ENCODE measurements around the gene GNB1L. TPM values are rescaled to one million over a fixed set of nuclear protein-coding genes. Genes with fewer than 3 reads are reported as not detected.

Gene GNB1L
- total RNA-seq, 2 experiments from 2014 or later = 11.9 to 12.7 TPM

DNA sequence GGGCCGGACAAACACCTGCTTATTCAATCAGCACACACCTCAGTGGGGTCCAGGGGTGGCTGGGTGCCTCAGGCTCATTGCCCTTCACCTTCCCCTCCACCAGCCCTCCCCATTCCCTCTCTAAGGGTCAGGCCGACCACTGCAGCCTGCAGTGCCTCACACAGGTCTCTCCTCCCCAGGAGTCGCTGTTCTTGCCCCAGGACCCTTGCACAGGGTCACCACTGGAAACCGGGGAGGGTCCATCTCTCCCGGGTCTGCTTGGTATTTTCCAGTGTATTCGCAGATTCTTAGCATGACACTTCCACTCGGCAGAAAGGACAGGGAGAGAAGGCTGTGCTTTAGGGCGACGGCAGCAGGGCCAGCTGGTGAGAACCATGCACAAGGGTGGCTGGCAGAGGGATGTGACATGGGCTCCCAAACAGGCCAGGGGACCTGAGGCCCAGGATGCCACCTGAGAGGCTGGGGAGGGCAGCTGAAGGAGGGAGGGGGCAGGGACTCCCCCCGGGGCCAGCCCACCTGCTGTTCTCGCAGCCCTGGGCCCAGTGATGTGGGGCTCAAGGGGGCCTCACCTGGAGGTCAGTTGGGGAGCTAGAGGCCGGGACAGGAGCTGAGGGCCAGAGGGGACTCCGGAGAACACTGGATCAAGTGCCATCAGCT lies 110.2 kb downstream of the GNB1L start:
- Mint-ChIP-seq H3K27me3 (no peaks in the 10 kb centered on the region), H3K27ac (no peak overlapping the region), H3K9me3 (no peaks in the 10 kb centered on the region), H3K4me1 (no peaks in the 10 kb centered on the region), H3K36me3 (no peaks in the 10 kb centered on the region), H3K4me3 (no peak overlapping the region)
- ATAC-seq (ENCODE audit: low read depth) = no peak
- no peak for DNase-seq
- POLR2A ChIA-PET = no interaction called here

DNA sequence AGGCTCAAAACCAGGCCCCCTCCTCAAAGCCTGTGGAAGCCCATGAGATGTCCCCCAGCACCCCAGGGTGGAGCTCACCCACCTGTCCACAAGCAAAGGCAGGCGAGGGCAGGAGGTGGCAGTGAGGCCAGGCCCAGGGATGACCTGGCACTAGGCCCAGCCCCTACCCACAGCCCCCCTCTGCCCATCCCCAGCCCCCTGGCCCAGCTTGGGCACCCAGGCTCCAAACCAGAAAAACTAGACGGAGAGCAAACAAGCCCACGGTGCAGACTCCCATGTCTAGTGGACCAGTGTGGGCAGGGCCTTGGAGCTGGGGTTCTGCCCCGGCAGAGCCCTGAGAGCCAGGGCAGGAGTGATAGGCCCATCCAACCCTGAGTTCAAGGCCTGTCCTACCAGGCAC lies 111.0 kb downstream of the GNB1L start:
- POLR2A ChIA-PET = no interaction called here
- Mint-ChIP-seq H3K27ac (no peak overlapping the region), H3K4me3 (no peak overlapping the region), H3K36me3 (no peaks in the 10 kb centered on the region), H3K4me1 (no peaks in the 10 kb centered on the region), H3K9me3 (no peaks in the 10 kb centered on the region), H3K27me3 (no peaks in the 10 kb centered on the region)
- DNase-seq (no peak), ATAC-seq (ENCODE audit: low read depth) (no peak)

DNA sequence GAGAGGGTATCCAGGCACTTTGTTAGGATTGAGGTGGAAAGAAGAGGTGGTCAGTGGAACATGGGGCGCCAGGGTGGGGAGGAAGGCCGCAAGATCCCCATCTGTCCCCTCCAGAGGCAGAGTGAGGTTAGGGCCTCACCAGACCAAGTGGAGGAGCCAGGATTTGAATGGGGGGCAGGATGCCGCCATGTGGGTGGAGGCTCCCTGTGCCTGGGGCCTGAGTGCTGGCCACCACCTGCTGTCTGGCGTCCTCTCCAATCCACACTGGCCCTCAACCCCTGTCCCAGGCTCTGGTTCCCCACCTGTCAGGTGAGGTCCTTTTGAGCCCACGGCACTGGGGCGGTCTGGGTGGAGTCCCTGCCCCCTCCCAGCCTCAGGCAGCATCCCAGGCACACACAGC lies 111.6 kb downstream of the GNB1L start:
- DNase-seq (no peak), ATAC-seq (ENCODE audit: low read depth) (no peak)
- POLR2A ChIA-PET = no interaction called here

DNA sequence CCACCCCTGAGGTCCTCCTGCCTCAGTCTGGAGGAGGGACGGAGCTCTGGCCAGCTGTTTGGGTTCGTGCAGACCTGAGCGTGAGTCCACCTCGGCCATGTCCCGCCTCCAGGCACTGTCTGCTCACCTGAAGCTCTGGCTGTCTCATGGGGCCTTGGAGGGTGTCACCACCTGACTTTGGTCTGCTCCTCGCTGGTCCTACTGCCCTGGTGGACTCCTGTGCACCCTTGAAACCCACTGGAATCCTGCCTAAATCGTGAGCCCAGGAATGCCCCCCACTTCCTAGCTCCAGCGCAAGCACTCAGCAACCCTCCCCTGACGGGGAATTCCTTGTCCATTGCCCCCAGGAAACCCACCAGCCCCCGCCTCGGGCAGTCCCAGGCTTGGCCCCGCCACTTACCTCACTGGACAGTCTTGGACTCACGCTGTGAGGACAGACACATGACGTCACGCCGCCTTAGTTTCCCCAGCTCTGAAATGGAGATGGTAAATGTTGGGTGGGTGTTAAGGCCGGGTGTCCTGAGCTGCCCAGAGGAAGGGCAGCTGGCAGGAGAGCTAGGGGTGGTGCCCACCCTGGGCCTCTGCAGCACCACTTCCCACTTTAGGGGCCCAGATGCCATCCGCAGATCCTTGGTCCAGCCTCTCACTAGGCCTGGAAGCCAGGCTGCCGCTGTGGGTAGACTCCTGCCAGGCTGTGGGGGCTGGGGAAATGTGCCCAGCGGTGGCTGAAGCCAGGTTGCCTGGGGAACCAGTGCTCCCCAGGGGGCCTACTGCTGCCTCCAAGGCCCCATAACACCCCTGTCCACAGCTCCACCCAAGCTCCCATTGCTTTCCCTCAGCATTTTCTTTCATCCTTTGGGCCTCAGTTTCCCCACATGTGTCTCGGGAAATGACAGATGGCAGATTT lies 112.3 kb downstream of the GNB1L start:
- ATAC-seq (ENCODE audit: low read depth) = no peak
- no peak for DNase-seq
- no peaks in the 10 kb centered on the region for H3K4me1 Mint-ChIP-seq
- no peak overlapping the region for H3K4me3 Mint-ChIP-seq
- no peaks in the 10 kb centered on the region for H3K27me3 Mint-ChIP-seq
- POLR2A ChIA-PET = no interaction called here
- no peak overlapping the region for H3K27ac Mint-ChIP-seq
- H3K36me3 Mint-ChIP-seq = no peaks in the 10 kb centered on the region
- H3K9me3 Mint-ChIP-seq = no peaks in the 10 kb centered on the region

More for the DNA sequence above, 111.6 kb downstream of the GNB1L start:
- H3K9me3 Mint-ChIP-seq = no peaks in the 10 kb centered on the region
- H3K36me3 Mint-ChIP-seq = no peaks in the 10 kb centered on the region
- no peaks in the 10 kb centered on the region for H3K4me1 Mint-ChIP-seq
- no peak overlapping the region for H3K4me3 Mint-ChIP-seq
- no peak overlapping the region for H3K27ac Mint-ChIP-seq
- no peaks in the 10 kb centered on the region for H3K27me3 Mint-ChIP-seq

DNA sequence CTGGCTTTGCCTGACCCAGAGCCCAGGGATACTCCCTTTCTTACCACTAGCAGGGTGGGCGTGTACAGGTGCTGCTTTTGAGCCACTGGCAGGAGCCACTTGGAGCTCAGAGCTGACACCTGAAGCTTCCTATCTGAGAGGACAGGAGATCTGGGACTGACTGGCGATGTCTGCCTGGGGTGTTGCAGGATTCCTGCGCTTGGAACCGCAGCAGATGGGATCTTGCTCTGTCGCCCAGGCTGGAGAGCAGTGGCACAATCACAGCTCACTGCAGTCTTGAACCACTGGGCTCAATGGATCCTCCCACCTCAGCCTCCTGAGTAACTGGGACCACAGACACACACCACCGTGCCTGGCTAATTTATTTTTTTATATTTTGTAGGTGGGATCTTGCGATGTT lies 113.6 kb downstream of the GNB1L start:
- no peak for ATAC-seq (ENCODE audit: low read depth)
- no peaks in the 10 kb centered on the region for H3K36me3 Mint-ChIP-seq
- no peaks in the 10 kb centered on the region for H3K9me3 Mint-ChIP-seq
- H3K4me3 Mint-ChIP-seq = no peak overlapping the region
- DNase-seq = no peak
- H3K27me3 Mint-ChIP-seq = no peaks in the 10 kb centered on the region
- no peak overlapping the region for H3K27ac Mint-ChIP-seq
- H3K4me1 Mint-ChIP-seq = no peaks in the 10 kb centered on the region
- POLR2A ChIA-PET = no interaction called here

DNA sequence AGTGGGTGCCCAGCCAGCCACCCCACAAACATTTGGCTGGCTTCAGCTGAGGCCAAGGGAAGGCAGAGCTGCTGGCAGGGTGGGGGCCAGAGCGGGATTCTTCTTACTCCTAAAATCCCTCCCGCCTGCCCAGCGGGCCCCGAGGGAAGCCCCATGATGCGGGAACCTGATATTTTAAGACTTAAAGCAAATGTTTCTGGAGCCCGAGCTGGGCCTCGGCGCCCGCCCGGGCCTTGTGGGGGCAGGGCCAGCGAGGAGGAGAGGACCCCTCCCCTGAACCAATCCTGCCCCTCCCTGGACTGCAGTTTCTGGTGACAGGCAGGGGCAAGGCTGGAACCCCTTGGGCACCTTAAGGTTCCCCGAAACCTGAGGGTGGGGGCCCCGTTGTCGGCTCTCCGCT lies 114.1 kb downstream of the GNB1L start:
- H3K36me3 Mint-ChIP-seq = no peaks in the 10 kb centered on the region
- no peak overlapping the region for H3K27ac Mint-ChIP-seq
- H3K4me3 Mint-ChIP-seq = no peak overlapping the region
- no peaks in the 10 kb centered on the region for H3K27me3 Mint-ChIP-seq
- DNase-seq = no peak
- no peak for ATAC-seq (ENCODE audit: low read depth)
- POLR2A ChIA-PET = no interaction called here
- H3K9me3 Mint-ChIP-seq = no peaks in the 10 kb centered on the region
- H3K4me1 Mint-ChIP-seq = no peaks in the 10 kb centered on the region

DNA sequence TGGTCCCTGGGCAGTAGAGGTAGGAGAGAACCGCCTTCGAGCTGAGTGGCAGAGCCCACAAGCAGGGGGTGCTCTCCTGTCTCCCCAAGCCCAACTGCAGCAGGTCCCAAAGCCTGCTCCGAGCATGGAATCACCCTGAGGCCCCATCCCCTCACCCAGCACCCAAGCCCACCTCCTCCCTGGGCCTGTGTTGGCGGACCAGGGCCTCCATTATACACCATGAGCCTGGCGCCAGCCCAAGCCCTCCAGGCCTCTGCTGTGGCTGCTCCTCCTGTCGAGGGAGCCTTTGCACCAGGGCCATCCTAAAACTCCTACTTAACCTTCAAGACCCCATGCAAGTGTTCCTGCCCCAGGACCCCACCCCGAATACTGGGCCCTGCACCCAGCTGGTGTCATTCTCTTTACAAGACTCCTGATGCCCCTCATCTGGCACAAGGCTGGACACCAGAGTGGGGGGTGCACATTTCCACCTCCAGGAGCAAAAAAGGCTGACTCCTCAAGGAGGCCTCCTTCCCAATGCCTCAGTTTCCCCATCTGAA lies 114.7 kb downstream of the GNB1L start:
- Mint-ChIP-seq H3K27me3 (no peaks in the 10 kb centered on the region), H3K4me1 (no peaks in the 10 kb centered on the region), H3K27ac (no peak overlapping the region), H3K36me3 (no peaks in the 10 kb centered on the region), H3K9me3 (no peaks in the 10 kb centered on the region), H3K4me3 (no peak overlapping the region)
- ATAC-seq (ENCODE audit: low read depth) (no peak), DNase-seq (no peak)
- POLR2A ChIA-PET = no interaction called here

DNA sequence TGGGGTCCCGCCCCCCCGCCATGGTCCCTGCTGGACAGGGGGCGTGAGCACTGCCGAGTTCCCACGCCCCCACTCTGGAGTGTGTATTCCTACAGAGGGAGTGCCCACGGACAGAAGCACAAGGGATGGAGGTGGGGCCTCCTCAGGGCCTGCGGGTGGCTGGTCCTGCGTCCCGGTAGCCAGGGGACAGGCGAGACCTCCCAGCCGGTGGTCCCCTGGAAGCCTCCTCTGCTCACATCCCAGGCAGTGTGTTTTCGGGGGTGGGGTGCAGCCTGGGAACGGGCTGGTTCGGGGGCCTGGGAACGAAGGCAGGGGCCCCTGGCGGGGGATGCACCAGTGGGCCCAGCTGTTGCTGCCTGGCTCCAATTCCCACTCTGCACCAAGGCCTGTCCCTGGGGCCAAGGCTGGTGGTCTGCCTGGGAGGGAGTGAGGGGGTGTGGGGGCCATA lies 115.2 kb downstream of the GNB1L start:
- no peaks in the 10 kb centered on the region for H3K36me3 Mint-ChIP-seq
- no peak overlapping the region for H3K4me3 Mint-ChIP-seq
- no peak overlapping the region for H3K27ac Mint-ChIP-seq
- ATAC-seq (ENCODE audit: low read depth) (no peak), DNase-seq (no peak)
- no peaks in the 10 kb centered on the region for H3K27me3 Mint-ChIP-seq
- POLR2A ChIA-PET = no interaction called here
- no peaks in the 10 kb centered on the region for H3K4me1 Mint-ChIP-seq
- no peaks in the 10 kb centered on the region for H3K9me3 Mint-ChIP-seq

DNA sequence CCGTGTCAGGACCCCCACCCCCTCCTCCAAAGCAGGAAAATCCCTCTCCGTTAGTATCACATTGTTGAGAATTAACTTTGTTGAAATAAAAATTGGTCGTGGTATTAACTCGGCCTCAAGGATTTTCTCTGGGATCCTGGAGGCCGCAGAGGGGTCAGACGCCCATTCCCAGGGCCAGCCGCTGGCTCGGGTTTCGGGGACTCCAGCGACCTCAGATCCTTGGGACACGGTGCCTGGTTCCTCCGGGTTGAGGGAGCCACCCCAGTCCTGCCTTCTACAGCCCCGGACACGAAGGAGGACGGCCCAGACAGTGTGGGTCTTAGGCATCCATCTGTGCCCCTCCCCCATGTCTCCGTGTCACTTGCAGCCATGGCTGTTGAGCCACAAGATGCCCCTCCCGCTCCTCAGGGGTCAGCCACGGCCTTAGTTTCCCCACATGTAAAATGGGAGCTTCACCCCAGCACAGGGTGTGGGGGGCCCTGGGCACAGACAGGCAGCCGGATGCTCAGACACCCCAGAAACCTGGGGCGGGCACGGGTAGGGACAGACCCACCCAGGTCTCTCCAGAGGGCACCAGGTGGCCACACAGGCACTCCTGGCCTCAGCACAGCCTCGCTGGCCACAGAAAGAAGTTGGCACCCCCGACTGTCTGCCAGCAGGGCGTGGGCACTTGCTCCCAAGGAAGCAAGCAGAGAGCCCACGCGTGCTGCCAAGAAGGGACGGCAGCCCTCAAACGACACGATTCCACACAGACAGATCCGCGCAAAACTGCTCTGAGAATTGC lies 115.8 kb downstream of the GNB1L start:
- Mint-ChIP-seq H3K9me3 (no peaks in the 10 kb centered on the region), H3K4me3 (no peak overlapping the region), H3K4me1 (no peaks in the 10 kb centered on the region), H3K36me3 (no peaks in the 10 kb centered on the region), H3K27me3 (no peaks in the 10 kb centered on the region), H3K27ac (no peak overlapping the region)
- ATAC-seq (ENCODE audit: low read depth) = no peak
- DNase-seq = no peak
- POLR2A ChIA-PET = no interaction called here

DNA sequence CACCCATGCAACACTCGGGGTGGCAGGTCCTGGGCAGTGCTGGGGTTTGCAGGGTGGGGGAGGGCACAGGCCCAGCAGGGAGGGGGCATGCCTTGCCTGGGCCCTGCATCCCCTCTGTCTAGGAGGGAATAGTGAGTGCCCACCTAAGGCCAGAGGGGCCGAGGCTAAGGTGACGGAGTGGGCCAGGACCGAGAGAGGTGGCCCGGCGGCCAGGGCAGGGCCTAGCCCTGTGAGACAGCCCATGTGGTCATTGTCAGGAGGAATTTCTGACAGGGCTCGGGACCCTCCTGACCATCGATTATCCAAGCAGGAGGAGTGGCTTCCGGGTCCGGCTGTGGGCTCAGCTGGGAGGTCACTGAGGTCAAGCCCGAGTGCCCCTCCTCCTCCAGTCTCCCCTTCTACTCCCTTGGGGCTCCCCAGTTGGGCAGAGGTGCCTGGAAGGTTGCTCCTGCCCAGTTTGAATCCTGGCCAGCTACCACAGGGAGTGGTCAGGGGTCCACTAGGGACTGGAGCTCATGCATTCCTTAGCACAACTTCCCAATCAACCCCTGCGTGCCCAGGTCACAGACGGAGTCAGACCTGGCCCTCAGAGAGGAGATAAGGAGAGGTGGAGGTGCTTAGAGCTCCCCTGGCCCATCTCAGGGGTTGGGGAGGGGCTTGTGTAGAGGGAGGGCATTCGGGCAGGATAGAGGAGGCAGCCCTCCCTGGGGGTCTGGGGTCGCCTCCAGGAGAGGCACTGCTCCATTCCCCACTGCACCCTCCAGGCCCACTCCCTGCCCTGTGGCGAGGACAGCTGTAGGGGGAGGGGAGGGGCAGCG lies 116.6 kb downstream of the GNB1L start:
- no peak for ATAC-seq (ENCODE audit: low read depth)

DNA sequence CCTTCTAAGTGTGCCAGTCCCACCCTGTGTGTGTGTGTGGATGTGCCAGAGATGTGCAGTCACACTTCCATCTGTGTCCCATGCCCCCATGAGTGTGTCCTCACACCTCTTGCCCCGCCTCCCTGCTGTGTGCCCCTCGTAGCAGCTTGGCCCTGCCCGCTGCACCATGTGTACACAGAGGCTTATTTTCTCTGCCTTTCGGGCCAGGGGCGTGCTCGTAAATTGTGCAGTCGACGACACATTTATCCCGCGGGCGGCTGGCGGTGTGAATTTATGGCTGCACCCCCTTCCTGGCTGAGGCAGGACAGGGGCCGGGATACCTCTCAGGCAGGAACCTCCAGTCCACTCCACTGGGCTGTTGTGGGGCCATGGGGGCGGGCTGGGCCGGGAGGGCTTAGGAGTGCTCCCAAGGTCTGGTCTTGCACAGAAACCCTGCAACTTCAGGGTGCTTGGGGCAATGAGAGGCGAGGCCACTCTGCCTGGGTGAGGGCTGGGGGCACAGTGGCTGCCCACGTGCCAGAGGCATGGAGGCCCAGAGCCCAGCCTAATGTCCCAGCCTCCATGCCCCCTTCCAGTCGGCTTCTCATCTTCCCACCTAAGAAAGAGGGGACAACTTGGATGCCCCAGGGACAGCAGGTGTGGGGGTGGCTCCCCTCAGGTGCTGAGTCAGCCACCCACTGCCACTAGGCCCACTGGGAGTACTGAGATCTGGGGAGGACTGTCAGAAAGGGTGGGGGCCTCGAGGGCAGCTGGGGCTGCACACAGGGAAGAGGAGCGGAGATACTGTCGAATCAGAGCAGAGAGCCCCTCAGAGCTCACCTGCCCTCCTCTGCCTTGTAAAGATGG lies 118.8 kb downstream of the GNB1L start:
- no peak for DNase-seq
- H3K4me1 Mint-ChIP-seq = no peaks in the 10 kb centered on the region
- no peaks in the 10 kb centered on the region for H3K27me3 Mint-ChIP-seq
- H3K4me3 Mint-ChIP-seq = no peak overlapping the region
- ATAC-seq (ENCODE audit: low read depth) = no peak
- H3K27ac Mint-ChIP-seq = no peak overlapping the region
- H3K9me3 Mint-ChIP-seq = no peaks in the 10 kb centered on the region
- no peaks in the 10 kb centered on the region for H3K36me3 Mint-ChIP-seq
- POLR2A ChIA-PET = no interaction called here

More for the DNA sequence above, 116.6 kb downstream of the GNB1L start:
- H3K4me3 Mint-ChIP-seq = no peak overlapping the region
- H3K27me3 Mint-ChIP-seq = no peaks in the 10 kb centered on the region
- no peaks in the 10 kb centered on the region for H3K9me3 Mint-ChIP-seq
- DNase-seq = no peak
- POLR2A ChIA-PET = no interaction called here
- no peak overlapping the region for H3K27ac Mint-ChIP-seq
- H3K4me1 Mint-ChIP-seq = no peaks in the 10 kb centered on the region
- no peaks in the 10 kb centered on the region for H3K36me3 Mint-ChIP-seq

DNA sequence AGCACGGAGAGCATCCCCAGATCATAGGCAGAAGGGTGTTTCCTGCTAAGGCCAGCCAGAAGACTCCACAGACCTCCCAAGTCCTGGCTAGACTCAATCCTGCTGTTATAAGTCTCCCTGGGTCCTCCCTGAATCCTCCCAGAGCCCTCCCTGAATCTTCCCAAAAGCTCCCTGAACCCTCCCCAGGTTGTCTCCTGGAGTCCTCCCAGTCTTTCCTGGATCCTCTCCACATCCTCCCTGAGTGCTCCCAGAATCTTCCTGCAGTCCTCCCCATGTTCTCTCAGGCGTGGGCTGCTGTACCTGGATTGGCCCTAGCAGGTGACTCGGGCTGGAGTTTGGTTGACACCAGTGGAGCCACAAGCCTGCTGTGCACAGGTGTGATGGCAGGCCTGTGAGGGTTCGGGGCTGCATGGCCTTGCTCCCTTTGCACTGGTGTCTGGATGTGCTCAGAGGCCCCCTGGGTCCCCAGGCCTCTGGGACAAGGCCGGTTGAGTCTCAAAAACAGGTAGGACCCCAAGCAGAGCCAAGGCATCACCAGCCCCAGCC lies 119.8 kb downstream of the GNB1L start:
- POLR2A ChIA-PET = no interaction called here
- Mint-ChIP-seq H3K4me1 (peaks cover 2% of the 10 kb centered on the region), H3K27ac (no peak overlapping the region), H3K27me3 (no peaks in the 10 kb centered on the region), H3K4me3 (no peak overlapping the region), H3K36me3 (no peaks in the 10 kb centered on the region), H3K9me3 (no peaks in the 10 kb centered on the region)
- no peak for DNase-seq
- no peak for ATAC-seq (ENCODE audit: low read depth)
